HepG2 (cell line): Measurements from ENCODE around the gene RPL36AL. TPM values are rescaled to one million over a fixed set of nuclear protein-coding genes. Genes with fewer than 3 reads are reported as not detected.

Experiments used
- ATF2 ChIP-seq: sonication (generic); formaldehyde crosslinking; IDR thresholded peaks from 2 replicates; pipeline ENCODE4 v1.4.0; 2020; ENCODE audit warnings: missing genetic modification reagents
- CCDC6 ChIP-seq: sonication (generic); formaldehyde crosslinking; IDR thresholded peaks from 2 replicates; pipeline ENCODE4 v1.8.1; 2022; ENCODE audit warnings: mild to moderate bottlenecking, missing genetic modification reagents, moderate library complexity
- FOSL1 ChIP-seq: sonication (generic); formaldehyde crosslinking; IDR thresholded peaks from 2 replicates; pipeline ENCODE4 v1.9.0; 2021; ENCODE audit warnings: missing genetic modification reagents, borderline replicate concordance
- FOSL2 ChIP-seq: sonication (generic); formaldehyde crosslinking; IDR thresholded peaks from 2 replicates; pipeline ENCODE4 v1.4.0; 2020; ENCODE audit warnings: missing genetic modification reagents
- FOXK2 ChIP-seq: fragments of 450-650 bp; IDR thresholded peaks from 2 replicates; pipeline ENCODE4 v1.6.1; 2016
- HMG20A ChIP-seq: IDR thresholded peaks from 2 replicates; pipeline ENCODE4 v1.6.1; 2016; ENCODE audit warnings: borderline replicate concordance
- HNF1A ChIP-seq, 2 experiments: sonication (generic) in 1 of 2; formaldehyde crosslinking in 1 of 2; IDR thresholded peaks; 2 replicates each; pipeline versions ENCODE4 v1.4.0 to v1.6.1; 2016 to 2020; ENCODE audit warnings: borderline replicate concordance in 1 of 2, low read depth in 1 of 2, mild to moderate bottlenecking in 1 of 2, missing genetic modification reagents in 1 of 2
- JDP2 ChIP-seq: sonication (generic); formaldehyde crosslinking; IDR thresholded peaks from 2 replicates; pipeline ENCODE4 v1.8.1; 2022; ENCODE audit warnings: missing genetic modification reagents, borderline replicate concordance
- KLF13 ChIP-seq: sonication (generic); formaldehyde crosslinking; IDR thresholded peaks from 2 replicates; pipeline ENCODE4 v1.4.0; 2020; ENCODE audit warnings: mild to moderate bottlenecking, missing genetic modification reagents
- MAZ ChIP-seq, 2 experiments: sonication (generic) in 1 of 2; formaldehyde crosslinking in 1 of 2; IDR thresholded peaks; 2 replicates each; pipeline versions ENCODE4 v1.5.0 to v1.6.1; 2012 to 2020; ENCODE audit warnings: low read depth in 2 of 2, mild to moderate bottlenecking in 2 of 2, borderline replicate concordance in 1 of 2, improper control_type of control experiment in 1 of 2, low read length in 1 of 2, missing genetic modification reagents in 1 of 2, moderate library complexity in 1 of 2
- SPEN ChIP-seq: sonication (generic); formaldehyde crosslinking; IDR thresholded peaks from 2 replicates; pipeline ENCODE4 v1.5.1; 2020; ENCODE audit warnings: low read depth, mild to moderate bottlenecking, missing genetic modification reagents
- STAG1 ChIP-seq: sonication (generic); formaldehyde crosslinking; IDR thresholded peaks from 2 replicates; pipeline ENCODE4 v1.4.0; 2020; ENCODE audit warnings: missing genetic modification reagents
- ZFP1 ChIP-seq: IDR thresholded peaks from 2 replicates; pipeline ENCODE4 v1.6.1; 2016
- ZNF205 ChIP-seq: IDR thresholded peaks from 2 replicates; pipeline ENCODE4 v1.6.1; 2018; ENCODE audit warnings: missing biosample characterization, missing genetic modification reagents
- ZNF333 ChIP-seq: sonication (generic); formaldehyde crosslinking; IDR thresholded peaks from 2 replicates; pipeline ENCODE4 v1.4.0; 2020; ENCODE audit warnings: mild to moderate bottlenecking, missing genetic modification reagents, borderline replicate concordance
- ZNF354B ChIP-seq: sonication (generic); formaldehyde crosslinking; IDR thresholded peaks from 2 replicates; pipeline ENCODE4 v1.8.0; 2022; ENCODE audit warnings: mild to moderate bottlenecking, missing genetic modification reagents
- ZNF577 ChIP-seq: sonication (generic); formaldehyde crosslinking; IDR thresholded peaks from 2 replicates; pipeline ENCODE4 v1.4.0; 2020; ENCODE audit warnings: mild to moderate bottlenecking, low read depth, missing genetic modification reagents, borderline replicate concordance
- ZNF746 ChIP-seq: sonication (generic); formaldehyde crosslinking; IDR thresholded peaks from 2 replicates; pipeline ENCODE4 v1.8.0; 2022; ENCODE audit warnings: mild to moderate bottlenecking, missing genetic modification reagents
- ZNF775 ChIP-seq: sonication (generic); formaldehyde crosslinking; IDR thresholded peaks from 2 replicates; pipeline ENCODE4 v1.4.0; 2020; ENCODE audit warnings: missing genetic modification reagents, mild to moderate bottlenecking, moderate library complexity, borderline replicate concordance
- polyA plus RNA-seq, 8 experiments: library from polyadenylated mRNA; depleted of rRNA in 3 of 8; stranded (reverse) in 7 of 8; unstranded in 1 of 8; fragments of >200 nt; fragmentation: Illumina TruSeq in 4 of 8; extraction: Trizol in 4 of 8; gene quantifications; 2 replicates each; pipeline versions ENCODE4 v1.2.1 to v1.2.3, GENCODE V29; 2011 to 2016; ENCODE audit warnings: low read depth in 4 of 8, missing spikeins in 1 of 8, mixed read lengths in 1 of 8; ENCODE audit not compliant: insufficient read depth in 1 of 8
- total RNA-seq, 5 experiments: library from RNA; depleted of rRNA; stranded (reverse); fragments of >200 nt; fragmentation: Illumina TruSeq; extraction: Trizol; gene quantifications; 2 replicates each; pipeline ENCODE4 v1.2.3, GENCODE V29; 2016; ENCODE audit warnings: low read depth in 1 of 5
- TF ChIP-seq, protein P1 (sequence below): sonication (generic); formaldehyde crosslinking; IDR thresholded peaks from 2 replicates; pipeline ENCODE4 v1.8.0; 2022; ENCODE audit warnings: missing genetic modification reagents, mild to moderate bottlenecking, moderate library complexity, borderline replicate concordance
- TF ChIP-seq, protein P2 (sequence below): sonication (generic); formaldehyde crosslinking; IDR thresholded peaks from 2 replicates; pipeline ENCODE4 v1.4.0; 2020; ENCODE audit warnings: mild to moderate bottlenecking, low read depth, missing genetic modification reagents

Gene RPL36AL
- total and polyA plus RNA-seq, 2 of the 13 experiments (the other 11 are each of a cell fraction or from before 2014, with no cell fraction given) = 90.0 to 294 TPM

DNA sequence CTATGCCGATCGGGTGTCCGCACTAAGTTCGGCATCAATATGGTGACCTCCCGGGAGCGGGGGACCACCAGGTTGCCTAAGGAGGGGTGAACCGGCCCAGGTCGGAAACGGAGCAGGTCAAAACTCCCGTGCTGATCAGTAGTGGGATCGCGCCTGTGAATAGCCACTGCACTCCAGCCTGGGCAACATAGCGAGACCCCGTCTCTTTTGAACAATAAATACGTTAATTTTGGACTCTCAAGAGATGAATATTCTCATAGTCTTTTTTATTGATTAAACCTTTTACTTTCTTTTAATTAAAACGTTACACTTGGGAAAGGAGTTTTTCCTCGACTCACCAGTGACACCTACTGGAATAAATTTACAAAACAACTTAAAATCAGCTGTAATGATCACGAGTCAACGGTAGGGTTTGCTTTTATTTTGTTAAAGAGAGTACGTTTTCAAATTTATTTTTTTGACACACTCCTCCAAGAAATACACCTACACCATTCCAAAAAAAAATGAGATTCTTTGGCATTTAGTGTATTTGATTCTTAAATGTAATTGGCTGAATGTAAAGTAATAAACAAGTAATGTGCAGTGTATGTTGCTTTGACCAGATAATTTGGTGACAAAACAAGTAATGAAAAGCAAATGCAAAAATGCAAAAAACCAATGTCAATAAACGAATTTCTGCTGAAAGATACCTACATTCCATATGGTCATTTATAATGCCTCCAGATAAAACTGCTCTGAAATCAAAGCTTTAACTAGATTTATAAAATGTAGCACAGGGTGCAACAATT lies 33.6 kb downstream of the RPL36AL start (continued):
- no peak for TF ChIP-seq ZNF354B (CRISPR knock-in tag)
- TF ChIP-seq ZNF205 (CRISPR knock-in tag) = peak; percentile 56; the same call in 1 of the 2 replicates
- TF ChIP-seq, protein P1, sequence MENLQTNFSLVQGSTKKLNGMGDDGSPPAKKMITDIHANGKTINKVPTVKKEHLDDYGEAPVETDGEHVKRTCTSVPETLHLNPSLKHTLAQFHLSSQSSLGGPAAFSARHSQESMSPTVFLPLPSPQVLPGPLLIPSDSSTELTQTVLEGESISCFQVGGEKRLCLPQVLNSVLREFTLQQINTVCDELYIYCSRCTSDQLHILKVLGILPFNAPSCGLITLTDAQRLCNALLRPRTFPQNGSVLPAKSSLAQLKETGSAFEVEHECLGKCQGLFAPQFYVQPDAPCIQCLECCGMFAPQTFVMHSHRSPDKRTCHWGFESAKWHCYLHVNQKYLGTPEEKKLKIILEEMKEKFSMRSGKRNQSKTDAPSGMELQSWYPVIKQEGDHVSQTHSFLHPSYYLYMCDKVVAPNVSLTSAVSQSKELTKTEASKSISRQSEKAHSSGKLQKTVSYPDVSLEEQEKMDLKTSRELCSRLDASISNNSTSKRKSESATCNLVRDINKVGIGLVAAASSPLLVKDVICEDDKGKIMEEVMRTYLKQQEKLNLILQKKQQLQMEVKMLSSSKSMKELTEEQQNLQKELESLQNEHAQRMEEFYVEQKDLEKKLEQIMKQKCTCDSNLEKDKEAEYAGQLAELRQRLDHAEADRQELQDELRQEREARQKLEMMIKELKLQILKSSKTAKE (CRISPR knock-in tag) = no peak
- TF ChIP-seq MAZ (IDR thresholded peaks at IDR 0.05; ENCODE audit: borderline replicate concordance, low read depth, low read length) = no peak
- no peak for TF ChIP-seq MAZ (CRISPR knock-in tag; IDR thresholded peaks at IDR 0.05; ENCODE audit: low read depth)
- no peak for TF ChIP-seq ZNF333 (CRISPR knock-in tag)
- 0 out of 2 replicates have a peak, but pooled peaks have one; percentile 27 for TF ChIP-seq HNF1A (IDR thresholded peaks at IDR 0.05; ENCODE audit: low read depth)
- no peak for TF ChIP-seq HNF1A (CRISPR knock-in tag; IDR thresholded peaks at IDR 0.05; ENCODE audit: borderline replicate concordance)
- TF ChIP-seq SPEN (CRISPR knock-in tag) = no peak
- TF ChIP-seq ZNF746 = no peak
- 0 out of 2 replicates have a peak, but pooled peaks have one; percentile 46 for TF ChIP-seq ZFP1
- no peak for TF ChIP-seq JDP2 (CRISPR knock-in tag)
- no peak for TF ChIP-seq KLF13 (CRISPR knock-in tag)
- no peak for TF ChIP-seq FOSL1 (CRISPR knock-in tag)
- no peak; the same call in 1 of the 2 replicates for TF ChIP-seq FOXK2
- no peak for TF ChIP-seq ATF2 (CRISPR knock-in tag)
- no peak for TF ChIP-seq HMG20A (CRISPR knock-in tag)
- no peak for TF ChIP-seq ZNF775
- peak; percentile 54 for TF ChIP-seq STAG1 (CRISPR knock-in tag)
- TF ChIP-seq ZNF577 (CRISPR knock-in tag) = no peak
- TF ChIP-seq FOSL2 (CRISPR knock-in tag) = no peak
- TF ChIP-seq, protein P2, sequence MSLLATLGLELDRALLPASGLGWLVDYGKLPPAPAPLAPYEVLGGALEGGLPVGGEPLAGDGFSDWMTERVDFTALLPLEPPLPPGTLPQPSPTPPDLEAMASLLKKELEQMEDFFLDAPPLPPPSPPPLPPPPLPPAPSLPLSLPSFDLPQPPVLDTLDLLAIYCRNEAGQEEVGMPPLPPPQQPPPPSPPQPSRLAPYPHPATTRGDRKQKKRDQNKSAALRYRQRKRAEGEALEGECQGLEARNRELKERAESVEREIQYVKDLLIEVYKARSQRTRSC = no peak
- no peak for TF ChIP-seq CCDC6
